Natural killer cell (primary cell): ENCODE data around the gene VPS37B. TPM values are rescaled to one million over a fixed set of nuclear protein-coding genes. Genes with fewer than 3 reads are reported as not detected.
A peak's percentile ranks its signal among the peaks of the same experiment; 100 is the strongest.
"Not testable (repeated sequence)": the region's sequence is repeated elsewhere in the genome, so short reads cannot be mapped to it uniquely, and the experiment has no call there.

Experiments
- ATAC-seq, 3 donors: fragments of 150-1000 bp in 2 of 3; fragments of 200-7000 bp in 1 of 3; cut with Tn5 transposase; 1 replicate in 1 of 3; 2 replicates in 2 of 3; pipeline ENCODE4 v1.10.0; 2021; ENCODE audit warnings: mild to moderate bottlenecking in 2 of 3, moderate library complexity in 2 of 3
- DNase-seq, 2 donors: peaks; one replicate each; pipeline versions ENCODE4 v3.0.0 to v3.0.0-alpha.2; 2013 to 2021; ENCODE audit warnings: mixed read lengths in 1 of 2
- H3K27ac ChIP-seq: one replicate; pipeline ENCODE4 v1.5.1; 2013; ENCODE audit warnings: mild to moderate bottlenecking, low read length
- H3K27me3 ChIP-seq: one replicate; pipeline ENCODE4 v1.6.1; 2013; ENCODE audit warnings: low read length; ENCODE audit not compliant: control insufficient read depth, insufficient read depth
- H3K36me3 ChIP-seq: one replicate; pipeline ENCODE4 v1.6.1; 2013; ENCODE audit warnings: low read length; ENCODE audit not compliant: control insufficient read depth, insufficient read depth
- H3K4me1 ChIP-seq: one replicate; pipeline ENCODE4 v1.6.1; 2013; ENCODE audit warnings: low read length; ENCODE audit not compliant: control insufficient read depth, insufficient read depth
- H3K4me3 ChIP-seq: one replicate; pipeline ENCODE4 v1.5.1; 2013; ENCODE audit warnings: low read length
- H3K9me3 ChIP-seq: one replicate; pipeline ENCODE4 v1.6.1; 2013; ENCODE audit warnings: low read length; ENCODE audit not compliant: control insufficient read depth, insufficient read depth
- H3K27ac Mint-ChIP-seq, 2 donors: one replicate each; pipeline ENCODE4 v1.8.0; 2022; ENCODE audit warnings: mild to moderate bottlenecking in 2 of 2, mixed read lengths in 2 of 2, moderate library complexity in 1 of 2
- H3K27me3 Mint-ChIP-seq, 2 donors: one replicate each; pipeline ENCODE4 v1.8.0; 2022; ENCODE audit warnings: low read depth in 2 of 2, mixed read lengths in 2 of 2
- H3K36me3 Mint-ChIP-seq: one replicate; pipeline ENCODE4 v1.8.0; 2022; ENCODE audit warnings: mixed read lengths
- H3K4me1 Mint-ChIP-seq, 2 donors: one replicate each; pipeline ENCODE4 v1.8.0; 2022; ENCODE audit warnings: mixed read lengths in 2 of 2
- H3K4me3 Mint-ChIP-seq: one replicate; pipeline ENCODE4 v1.8.0; 2022; ENCODE audit warnings: mild to moderate bottlenecking, moderate library complexity, mixed read lengths
- H3K9me3 Mint-ChIP-seq, 2 donors: one replicate each; pipeline ENCODE4 v1.8.0; 2022; ENCODE audit warnings: mixed read lengths in 2 of 2
- WGBS: methylation state at CpG from one replicate; pipeline ENCODE4 v1.1.7; 2013; ENCODE audit warnings: missing lambda C conversion rate; ENCODE audit not compliant: insufficient coverage; 5-methylcytosine and 5-hydroxymethylcytosine counted together
- intact Hi-C: fragments of 100-400 bp; cut with micrococcal nuclease; formaldehyde crosslinking; loops from one replicate; pipeline ENCODE4 v1.14.2; 2022
- total RNA-seq, 4 donors: library from RNA; stranded (reverse); fragments of 120-200 nt in 1 of 4; gene quantifications; one replicate each; pipeline versions ENCODE4 v1.2.3 to v1.2.4, GENCODE V29; 2013 to 2022
- TF ChIP-seq, protein P1 (sequence below): fragments of 200-600 bp; IDR thresholded peaks from one replicate; pipeline ENCODE4 v1.8.0; 2022; ENCODE audit warnings: antibody characterized with exemption

Gene VPS37B
- total RNA-seq, 3 donors from 2014 or later (not counting 1 experiment from before 2014, with no cell fraction given) = 142 to 167 (median 165) TPM

DNA sequence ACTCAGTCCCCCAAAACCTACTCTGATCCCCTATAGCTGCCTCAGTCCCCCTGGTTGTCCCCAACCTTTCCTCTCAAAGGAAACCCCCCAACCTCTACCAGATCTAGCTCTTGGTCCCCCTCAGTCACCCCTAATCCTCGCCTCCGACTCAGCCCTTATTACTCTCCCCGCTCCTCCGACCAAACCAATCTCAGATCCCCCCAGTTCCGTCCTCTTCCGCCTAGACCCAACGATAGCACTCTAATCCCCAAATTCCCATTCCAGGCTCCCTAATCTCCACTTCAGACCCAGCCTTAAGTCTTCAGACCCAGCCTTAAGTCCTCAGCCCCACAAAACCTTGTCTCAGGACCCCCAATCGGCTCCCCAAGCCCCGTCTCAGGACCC, 612 bp downstream of the VPS37B start:
- Mint-ChIP-seq H3K4me1 (peaks cover 88 to 91% of the 10 kb centered on the region in 2 donors), H3K27ac (peak overlapping the region; percentile 100), H3K36me3 (no peaks in the 10 kb centered on the region), H3K27me3 (no peaks in the 10 kb centered on the region), H3K9me3 (peaks cover 0 to 4% of the 10 kb centered on the region in 2 donors), H3K4me3 (peak overlapping the region; percentile 99)
- H3K4me3 ChIP-seq = peak overlapping the region; percentile 92
- intact Hi-C loops = loop anchor here (2.0 to 5.0 kb wide), 3 partner anchors 15 to 182 kb away; no protein-coding TSS in a partner anchor
- no peaks in the 10 kb centered on the region for H3K9me3 ChIP-seq
- no peaks in the 10 kb centered on the region for H3K36me3 ChIP-seq
- WGBS = 6% methylated on average over 9 of the region's 9 CpGs
- ATAC-seq (no peak), DNase-seq (peak in 1 of 2 donors; percentile 46)
- H3K4me1 ChIP-seq = peaks cover 82% of the 10 kb centered on the region
- TF ChIP-seq, protein P1, sequence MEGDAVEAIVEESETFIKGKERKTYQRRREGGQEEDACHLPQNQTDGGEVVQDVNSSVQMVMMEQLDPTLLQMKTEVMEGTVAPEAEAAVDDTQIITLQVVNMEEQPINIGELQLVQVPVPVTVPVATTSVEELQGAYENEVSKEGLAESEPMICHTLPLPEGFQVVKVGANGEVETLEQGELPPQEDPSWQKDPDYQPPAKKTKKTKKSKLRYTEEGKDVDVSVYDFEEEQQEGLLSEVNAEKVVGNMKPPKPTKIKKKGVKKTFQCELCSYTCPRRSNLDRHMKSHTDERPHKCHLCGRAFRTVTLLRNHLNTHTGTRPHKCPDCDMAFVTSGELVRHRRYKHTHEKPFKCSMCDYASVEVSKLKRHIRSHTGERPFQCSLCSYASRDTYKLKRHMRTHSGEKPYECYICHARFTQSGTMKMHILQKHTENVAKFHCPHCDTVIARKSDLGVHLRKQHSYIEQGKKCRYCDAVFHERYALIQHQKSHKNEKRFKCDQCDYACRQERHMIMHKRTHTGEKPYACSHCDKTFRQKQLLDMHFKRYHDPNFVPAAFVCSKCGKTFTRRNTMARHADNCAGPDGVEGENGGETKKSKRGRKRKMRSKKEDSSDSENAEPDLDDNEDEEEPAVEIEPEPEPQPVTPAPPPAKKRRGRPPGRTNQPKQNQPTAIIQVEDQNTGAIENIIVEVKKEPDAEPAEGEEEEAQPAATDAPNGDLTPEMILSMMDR = no peak
- no peaks in the 10 kb centered on the region for H3K27me3 ChIP-seq
- H3K27ac ChIP-seq = peak overlapping the region; percentile 99

DNA sequence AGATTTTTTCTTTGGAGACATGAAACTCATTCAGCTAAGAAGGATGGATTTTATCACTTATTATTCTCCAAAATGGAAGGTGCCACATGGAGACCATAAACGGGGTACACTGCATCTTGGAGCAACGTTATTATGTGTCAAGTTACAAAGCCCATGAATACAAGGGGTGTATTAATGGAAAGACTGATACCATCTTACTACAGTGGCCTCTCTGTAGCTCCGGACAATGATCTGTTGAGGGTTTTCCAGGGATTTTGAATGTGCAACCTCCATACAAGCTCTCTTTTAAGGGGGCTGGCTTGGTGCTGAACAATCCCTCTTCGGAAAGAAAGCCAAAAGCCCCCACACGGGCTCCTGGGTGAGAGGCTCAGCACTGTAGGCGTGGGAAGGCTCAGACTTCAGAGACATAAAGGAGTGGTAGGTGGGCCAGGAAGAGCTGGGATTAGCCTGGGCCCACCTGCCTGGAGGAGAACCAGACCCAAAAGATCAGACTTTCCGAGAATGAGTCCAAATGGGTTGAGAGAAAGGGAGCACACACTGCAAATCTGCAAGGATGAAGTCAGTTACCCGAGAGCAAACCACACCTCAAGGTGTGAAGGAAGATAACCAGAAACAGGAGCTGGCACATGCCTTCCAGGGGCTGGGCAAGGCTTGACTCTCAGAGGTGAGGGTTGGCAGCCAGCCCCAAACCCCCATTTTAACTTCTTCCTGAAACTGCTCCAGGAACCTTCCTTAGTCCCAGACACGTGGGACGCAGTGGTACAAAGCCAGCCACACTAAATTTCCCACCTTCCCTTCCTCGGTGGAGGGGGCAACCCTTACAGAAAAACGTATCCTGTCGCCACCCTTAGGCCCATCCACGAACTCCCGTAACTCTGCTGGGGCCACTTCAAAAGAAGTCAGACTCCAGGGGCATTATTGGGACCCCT, 1.5 kb downstream of the VPS37B start:
- DNase-seq = peak; percentile 40 to 68
- peaks cover 82% of the 10 kb centered on the region for H3K4me1 ChIP-seq
- no peaks in the 10 kb centered on the region for H3K27me3 Mint-ChIP-seq
- peaks cover 0 to 4% of the 10 kb centered on the region in 2 donors for H3K9me3 Mint-ChIP-seq
- H3K36me3 Mint-ChIP-seq = no peaks in the 10 kb centered on the region
- peak overlapping the region; percentile 100 for H3K27ac Mint-ChIP-seq
- peak overlapping the region; percentile 99 for H3K4me3 Mint-ChIP-seq
- TF ChIP-seq, protein P1 = no peak
- H3K27me3 ChIP-seq = no peaks in the 10 kb centered on the region
- intact Hi-C loops = loop anchor here (2.0 to 5.0 kb wide), 3 partner anchors 14 to 183 kb away; no protein-coding TSS in a partner anchor
- H3K27ac ChIP-seq = peak overlapping the region; percentile 99
- ATAC-seq = peak in 2 of 3 donors; percentile 9 to 12
- no peaks in the 10 kb centered on the region for H3K36me3 ChIP-seq
- H3K4me1 Mint-ChIP-seq = peaks cover 88 to 91% of the 10 kb centered on the region in 2 donors
- peak overlapping the region; percentile 92 for H3K4me3 ChIP-seq
- WGBS = 21% methylated on average over 14 of the region's 15 CpGs
- H3K9me3 ChIP-seq = no peaks in the 10 kb centered on the region

DNA sequence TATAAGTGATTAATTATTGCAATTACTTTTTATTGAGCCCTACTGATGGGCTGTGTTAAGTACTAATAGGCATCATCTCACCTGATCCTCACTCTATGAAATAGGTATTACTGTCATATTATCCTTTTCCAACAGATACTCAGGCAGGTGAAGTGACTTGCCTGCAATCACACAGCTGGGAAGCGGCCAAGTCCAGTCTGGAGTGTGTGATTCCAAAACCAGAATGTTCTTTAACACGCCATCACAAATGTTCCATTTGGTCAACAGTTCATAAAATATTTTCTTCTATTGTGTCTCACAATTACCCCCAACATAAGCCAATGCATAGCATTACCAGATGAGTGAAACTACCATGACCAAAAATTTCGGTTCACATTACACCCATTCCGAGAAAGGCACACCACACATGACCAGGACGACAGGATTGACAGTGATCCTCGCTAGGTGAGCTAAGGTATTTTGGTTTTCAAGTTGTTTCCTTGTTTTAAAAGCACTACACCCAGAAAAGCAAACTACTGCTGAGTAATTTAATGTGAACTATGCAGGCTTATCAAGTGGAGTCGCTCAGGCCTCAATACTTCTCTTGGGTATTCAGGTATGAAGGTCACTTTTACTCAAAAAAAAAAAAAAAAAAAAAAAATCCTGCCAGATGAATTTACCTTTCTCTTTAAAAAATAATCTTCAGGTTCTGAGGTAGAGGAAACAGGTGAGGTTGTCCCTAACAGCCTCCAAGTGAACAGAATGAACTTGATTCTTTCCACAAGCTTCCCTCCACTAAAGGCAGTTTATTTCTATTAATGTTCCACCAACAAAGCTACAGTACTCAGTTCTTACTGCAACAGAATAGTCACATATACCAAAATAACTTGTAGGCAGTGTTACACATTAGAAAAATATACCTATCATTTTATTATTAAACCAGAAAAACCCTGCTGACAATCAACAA, 2.4 kb downstream of the VPS37B start:
- Histone ChIP-seq H3K4me3 (no peak overlapping the region), H3K27me3 (no peaks in the 10 kb centered on the region), H3K27ac (no peak overlapping the region), H3K36me3 (no peaks in the 10 kb centered on the region), H3K4me1 (peaks cover 83% of the 10 kb centered on the region), H3K9me3 (no peaks in the 10 kb centered on the region)
- TF ChIP-seq, protein P1 = no peak
- ATAC-seq (no peak), DNase-seq (no peak)
- H3K27ac Mint-ChIP-seq = peak overlapping the region; percentile 100
- no peaks in the 10 kb centered on the region for H3K27me3 Mint-ChIP-seq
- peak overlapping the region; percentile 99 for H3K4me3 Mint-ChIP-seq
- H3K9me3 Mint-ChIP-seq = peaks cover 0 to 4% of the 10 kb centered on the region in 2 donors
- H3K4me1 Mint-ChIP-seq = peaks cover 90 to 93% of the 10 kb centered on the region in 2 donors
- WGBS = 78% methylated on average over 4 of the region's 7 CpGs
- intact Hi-C loops = loop anchor here (2.0 kb wide), 1 partner anchor 13 kb away; no protein-coding TSS in a partner anchor
- no peaks in the 10 kb centered on the region for H3K36me3 Mint-ChIP-seq

DNA sequence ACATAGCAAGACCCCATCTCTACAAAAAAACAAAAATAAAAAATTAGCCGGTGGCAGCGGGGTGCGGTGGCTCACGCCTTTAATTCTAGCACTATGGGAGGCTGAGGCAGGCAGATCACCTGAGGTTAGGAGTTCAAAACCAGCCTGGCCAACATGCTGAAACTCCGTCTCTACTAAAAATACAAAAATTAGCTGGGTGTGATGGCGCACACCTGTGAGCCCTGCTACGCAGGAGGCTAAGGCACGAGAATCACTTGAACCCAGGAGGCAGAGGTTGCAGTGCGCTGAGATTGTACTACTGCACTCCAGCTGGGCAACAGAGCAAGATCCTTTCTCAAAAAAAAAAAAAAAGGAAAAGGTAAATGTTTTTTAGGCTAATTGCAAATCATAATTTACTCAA, 3.2 kb downstream of the VPS37B start:
- peaks cover 83% of the 10 kb centered on the region for H3K4me1 ChIP-seq
- H3K9me3 Mint-ChIP-seq, H3K9me3 ChIP-seq, H3K27ac ChIP-seq, H3K36me3 ChIP-seq, H3K36me3 Mint-ChIP-seq, intact Hi-C loops, H3K27me3 Mint-ChIP-seq, H3K4me3 ChIP-seq, H3K27me3 ChIP-seq, DNase-seq, ATAC-seq: not testable (repeated sequence)
- Mint-ChIP-seq H3K27ac (peak overlapping the region in 1 of 2 donors; percentile 100), H3K4me3 (peak overlapping the region; percentile 90), H3K4me1 (peaks cover 90 to 94% of the 10 kb centered on the region in 2 donors)
- WGBS = 96% methylated on average over 9 of the region's 9 CpGs
